SK-N-SH (cell line): ENCODE data around the gene KIRREL1.

Experiments
- ELF1 ChIP-seq: IDR thresholded peaks from 2 replicates; pipeline ENCODE4 v1.4.0; 2012
- EZH2phosphoT487 ChIP-seq: fragments of 200-600 bp; sonication (generic); IDR thresholded peaks from 2 replicates; pipeline ENCODE4 v1.6.1; 2017; ENCODE audit warnings: low read depth, mixed run types, mild to moderate bottlenecking, antibody characterized with exemption, moderate library complexity, borderline replicate concordance
- MXI1 ChIP-seq: IDR thresholded peaks from 2 replicates; pipeline ENCODE4 v1.6.1; 2012; ENCODE audit warnings: mild to moderate bottlenecking, low read depth, low read length, improper control_type of control experiment
- POLR2AphosphoS5 ChIP-seq: IDR thresholded peaks from 2 replicates; pipeline ENCODE4 v1.6.1; 2012; ENCODE audit warnings: low read depth, low read length
- RAD21 ChIP-seq: IDR thresholded peaks from 2 replicates; pipeline ENCODE4 v1.6.1; 2012; ENCODE audit warnings: mild to moderate bottlenecking, low read length
- REST ChIP-seq: IDR thresholded peaks from 2 replicates; pipeline ENCODE4 v1.6.1; 2012; ENCODE audit warnings: mild to moderate bottlenecking, low read depth, low read length, moderate library complexity
- SMC3 ChIP-seq: IDR thresholded peaks from 2 replicates; pipeline ENCODE4 v1.6.1; 2012; ENCODE audit warnings: low read depth, low read length, improper control_type of control experiment
- TEAD4 ChIP-seq: IDR thresholded peaks from 2 replicates; pipeline ENCODE4 v1.4.0; 2012; ENCODE audit warnings: mild to moderate bottlenecking, borderline replicate concordance; ENCODE audit not compliant: insufficient read depth
- YY1 ChIP-seq: IDR thresholded peaks from 2 replicates; pipeline ENCODE4 v1.4.0; 2012; ENCODE audit warnings: low read depth, mild to moderate bottlenecking
- TF ChIP-seq, protein P1 (sequence below): fragments of 200-600 bp; sonication (generic); IDR thresholded peaks from 2 replicates; pipeline ENCODE4 v1.6.1; 2017; ENCODE audit warnings: antibody characterized with exemption, mild to moderate bottlenecking, moderate library complexity
- TF ChIP-seq, protein P2 (sequence below): IDR thresholded peaks from 2 replicates; pipeline ENCODE4; 2012

DNA sequence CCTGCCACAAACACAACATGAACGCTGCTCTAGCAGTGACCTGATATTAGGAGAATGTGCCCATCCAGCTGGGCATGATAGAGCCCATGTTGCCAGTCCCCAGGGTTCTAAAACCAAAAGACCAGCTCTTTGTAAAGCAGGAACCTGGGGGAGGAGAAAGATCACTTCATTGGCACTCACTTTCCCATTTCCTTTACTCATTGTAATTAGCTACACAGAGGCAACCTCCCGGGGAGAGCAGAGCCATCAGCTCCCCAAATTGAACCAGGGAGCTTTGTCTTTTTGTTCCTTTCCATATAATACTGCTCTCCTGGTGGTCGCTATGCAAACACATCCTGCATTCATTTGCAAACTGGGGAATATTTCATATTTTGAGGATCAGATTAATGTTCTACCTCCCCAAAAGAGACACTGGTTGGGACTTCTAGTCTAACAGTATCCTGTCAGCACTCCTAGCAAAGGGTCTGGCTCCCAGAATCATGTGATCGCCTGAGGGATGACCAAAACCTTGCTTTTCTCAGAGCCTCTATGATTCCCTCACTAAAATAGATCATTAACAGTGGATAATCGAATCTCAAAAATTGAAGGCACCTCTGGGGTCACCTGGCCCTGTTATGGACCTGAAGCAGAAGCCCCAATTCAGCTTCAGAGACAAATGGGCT, 110.5 kb downstream of the KIRREL1 start:
- TF ChIP-seq, protein P1, sequence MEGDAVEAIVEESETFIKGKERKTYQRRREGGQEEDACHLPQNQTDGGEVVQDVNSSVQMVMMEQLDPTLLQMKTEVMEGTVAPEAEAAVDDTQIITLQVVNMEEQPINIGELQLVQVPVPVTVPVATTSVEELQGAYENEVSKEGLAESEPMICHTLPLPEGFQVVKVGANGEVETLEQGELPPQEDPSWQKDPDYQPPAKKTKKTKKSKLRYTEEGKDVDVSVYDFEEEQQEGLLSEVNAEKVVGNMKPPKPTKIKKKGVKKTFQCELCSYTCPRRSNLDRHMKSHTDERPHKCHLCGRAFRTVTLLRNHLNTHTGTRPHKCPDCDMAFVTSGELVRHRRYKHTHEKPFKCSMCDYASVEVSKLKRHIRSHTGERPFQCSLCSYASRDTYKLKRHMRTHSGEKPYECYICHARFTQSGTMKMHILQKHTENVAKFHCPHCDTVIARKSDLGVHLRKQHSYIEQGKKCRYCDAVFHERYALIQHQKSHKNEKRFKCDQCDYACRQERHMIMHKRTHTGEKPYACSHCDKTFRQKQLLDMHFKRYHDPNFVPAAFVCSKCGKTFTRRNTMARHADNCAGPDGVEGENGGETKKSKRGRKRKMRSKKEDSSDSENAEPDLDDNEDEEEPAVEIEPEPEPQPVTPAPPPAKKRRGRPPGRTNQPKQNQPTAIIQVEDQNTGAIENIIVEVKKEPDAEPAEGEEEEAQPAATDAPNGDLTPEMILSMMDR: no peak
- TF ChIP-seq, protein P2, sequence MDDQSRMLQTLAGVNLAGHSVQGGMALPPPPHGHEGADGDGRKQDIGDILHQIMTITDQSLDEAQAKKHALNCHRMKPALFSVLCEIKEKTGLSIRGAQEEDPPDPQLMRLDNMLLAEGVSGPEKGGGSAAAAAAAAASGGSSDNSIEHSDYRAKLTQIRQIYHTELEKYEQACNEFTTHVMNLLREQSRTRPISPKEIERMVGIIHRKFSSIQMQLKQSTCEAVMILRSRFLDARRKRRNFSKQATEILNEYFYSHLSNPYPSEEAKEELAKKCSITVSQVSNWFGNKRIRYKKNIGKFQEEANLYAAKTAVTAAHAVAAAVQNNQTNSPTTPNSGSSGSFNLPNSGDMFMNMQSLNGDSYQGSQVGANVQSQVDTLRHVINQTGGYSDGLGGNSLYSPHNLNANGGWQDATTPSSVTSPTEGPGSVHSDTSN: no peak
- TF ChIP-seq TEAD4 (no peak), YY1 (no peak), REST (no peak), SMC3 (no peak), EZH2phosphoT487 (no peak), RAD21 (no peak), POLR2AphosphoS5 (no peak), ELF1 (no peak), MXI1 (no peak)
